NCI-H1048 (cell line): Measurements from ENCODE around the gene MRGPRD.
"Not testable (repeated sequence)": the region's sequence is repeated elsewhere in the genome, so short reads cannot be mapped to it uniquely, and the experiment has no call there.

ENCODE experiments used
- DNase-seq: peaks from one replicate; lab custom pipeline; 2025; lab: John Stamatoyannopoulos, UW

The MRGPRD gene

DNA sequence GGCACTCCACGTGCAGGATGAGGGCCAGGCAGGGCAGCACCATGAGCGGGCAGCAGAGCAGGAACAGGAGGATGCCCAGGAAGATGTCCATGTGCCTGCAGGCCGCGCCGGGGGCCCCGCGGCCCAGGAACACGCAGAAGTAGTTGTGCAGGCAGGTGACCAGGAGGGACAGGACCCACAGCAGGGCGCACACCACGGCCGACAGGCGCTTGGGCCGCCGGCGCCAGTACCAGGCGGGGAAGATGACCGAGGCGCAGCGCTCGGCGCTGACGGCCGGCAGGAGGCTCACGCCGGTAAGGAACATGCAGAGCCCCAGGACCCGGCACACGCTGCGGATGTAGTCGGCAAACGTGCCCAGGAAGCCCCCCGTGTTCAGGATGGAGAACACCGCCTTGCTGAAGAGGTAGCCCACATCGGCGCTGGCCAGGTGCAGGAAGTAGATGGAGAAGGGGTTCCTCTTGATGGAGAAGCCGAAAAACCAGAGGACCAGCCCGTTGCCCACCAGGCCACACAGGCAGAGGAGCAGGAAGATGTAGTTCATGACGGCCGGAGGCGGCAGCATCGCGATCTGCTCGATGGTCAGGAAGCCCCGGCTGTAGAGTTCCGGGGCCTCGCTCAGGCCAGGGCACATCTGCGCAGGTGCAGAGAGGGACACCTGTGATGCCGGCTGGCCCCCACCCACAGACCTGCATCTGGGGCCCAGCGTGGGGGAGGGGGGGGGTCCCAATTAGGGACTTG, 25.0 kb upstream of the MRGPRD start:
- no peak for DNase-seq

DNA sequence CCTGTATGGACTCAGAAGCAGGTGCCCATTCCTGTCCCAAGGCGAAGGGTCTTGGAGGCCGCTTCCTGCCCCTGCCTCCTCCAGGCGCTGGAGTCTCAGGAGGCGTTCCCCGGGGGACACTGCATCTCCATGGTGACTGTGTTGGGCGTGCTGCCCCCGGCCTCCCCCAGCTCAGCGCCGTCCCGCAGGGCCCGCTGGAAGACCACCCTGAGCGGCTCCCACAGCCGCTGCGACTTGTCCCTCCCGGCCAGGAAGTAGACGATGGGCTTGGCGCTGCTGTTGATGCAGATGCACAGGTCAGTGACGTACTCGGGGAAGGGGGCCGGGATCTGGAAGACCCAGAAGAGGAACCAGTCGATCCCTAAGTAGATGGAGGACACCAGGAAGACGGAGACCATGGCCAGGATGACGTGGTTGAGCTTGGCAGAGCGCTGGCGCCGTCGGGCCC, 24.4 kb upstream of the MRGPRD start:
- no peak for DNase-seq

DNA sequence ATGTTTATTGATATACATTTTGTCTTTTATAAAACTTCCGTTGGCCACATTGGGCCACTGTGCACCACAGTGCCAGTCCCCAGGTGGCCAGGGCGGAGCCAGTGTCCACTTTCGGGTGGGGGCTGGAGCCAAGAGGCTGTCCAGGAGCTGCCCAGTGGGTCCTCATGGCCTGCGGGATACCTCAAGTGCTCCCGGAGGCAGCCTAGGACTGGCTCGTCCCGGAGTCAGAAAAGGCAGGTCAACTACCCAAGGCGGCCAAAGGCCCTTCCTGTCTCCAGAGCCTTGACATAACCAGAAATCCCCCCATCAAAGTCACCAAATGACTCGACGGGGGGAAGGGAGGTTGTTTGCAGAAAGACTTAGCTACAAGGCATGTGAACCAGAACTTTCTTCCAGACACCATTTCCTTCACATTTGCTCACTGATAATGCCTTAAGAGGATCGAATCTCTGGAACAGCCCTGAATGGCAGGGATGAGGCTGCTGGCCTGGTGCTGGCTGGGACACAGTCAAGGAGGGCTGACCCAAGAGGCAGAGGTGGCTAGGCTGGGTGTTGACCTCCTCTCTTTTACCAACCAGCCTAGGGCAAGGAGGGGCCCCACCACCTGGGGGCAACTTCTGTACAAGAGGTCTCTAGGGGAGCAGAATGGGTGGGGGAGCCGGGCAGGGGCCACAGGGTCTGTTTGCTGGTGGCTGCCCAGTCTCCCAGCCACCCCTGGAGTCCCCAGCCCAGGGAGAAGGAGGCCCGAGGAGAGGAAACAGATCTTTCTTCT, 23.8 kb upstream of the MRGPRD start:
- no peak for DNase-seq

DNA sequence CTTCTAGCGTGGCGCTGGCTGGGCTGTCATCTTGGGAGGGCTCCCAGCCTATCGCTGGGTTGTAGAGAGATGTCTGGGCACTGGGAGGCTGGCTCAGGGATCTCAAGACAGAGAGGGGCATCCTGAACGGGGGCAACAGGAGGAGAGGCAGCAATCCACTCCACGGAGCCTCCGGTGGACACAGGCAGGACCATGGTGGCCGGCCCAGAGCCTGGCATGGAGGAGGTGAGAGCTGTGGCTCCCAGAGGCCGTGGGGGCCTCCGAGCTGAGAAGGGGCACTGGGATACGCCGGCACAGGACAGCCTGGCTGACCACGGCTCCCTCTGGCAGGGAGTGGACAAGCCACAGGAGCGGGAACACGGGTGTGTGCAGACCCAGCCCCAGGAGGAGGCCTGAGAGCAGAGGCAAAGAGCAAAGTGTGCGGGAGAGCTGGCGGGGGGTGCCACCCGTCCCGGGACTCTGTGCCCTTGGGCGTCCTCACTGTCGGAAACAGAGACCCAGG, 23.1 kb upstream of the MRGPRD start:
- DNase-seq, result no peak

DNA sequence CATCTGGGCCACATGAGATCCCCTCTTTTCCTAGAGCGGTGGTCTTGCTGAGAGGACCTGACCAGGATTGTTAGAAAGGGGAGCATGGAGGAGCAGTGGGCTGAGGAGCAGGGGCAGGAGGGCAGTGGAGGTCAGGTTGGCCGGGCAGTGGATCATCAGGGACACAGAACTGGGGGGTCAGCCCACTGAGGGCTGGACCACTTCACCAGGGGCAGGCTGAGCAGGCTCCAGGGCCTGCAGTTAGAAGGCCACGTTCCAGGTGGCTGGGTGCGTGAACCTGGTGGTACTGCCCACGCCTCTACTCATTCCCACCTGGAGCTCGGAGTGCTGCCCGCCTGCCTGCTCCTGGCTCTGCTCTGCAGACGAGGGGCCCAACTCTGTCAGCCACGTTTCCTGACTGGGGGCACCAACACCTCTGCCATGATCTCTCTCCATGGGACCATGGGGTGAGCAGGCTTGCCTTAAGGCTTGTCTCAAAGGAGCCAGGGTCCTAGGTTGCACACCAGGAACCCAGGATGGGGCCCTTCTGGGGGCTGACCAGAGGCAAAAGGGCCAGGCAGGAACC, 22.6 kb upstream of the MRGPRD start:
- no peak for DNase-seq

DNA sequence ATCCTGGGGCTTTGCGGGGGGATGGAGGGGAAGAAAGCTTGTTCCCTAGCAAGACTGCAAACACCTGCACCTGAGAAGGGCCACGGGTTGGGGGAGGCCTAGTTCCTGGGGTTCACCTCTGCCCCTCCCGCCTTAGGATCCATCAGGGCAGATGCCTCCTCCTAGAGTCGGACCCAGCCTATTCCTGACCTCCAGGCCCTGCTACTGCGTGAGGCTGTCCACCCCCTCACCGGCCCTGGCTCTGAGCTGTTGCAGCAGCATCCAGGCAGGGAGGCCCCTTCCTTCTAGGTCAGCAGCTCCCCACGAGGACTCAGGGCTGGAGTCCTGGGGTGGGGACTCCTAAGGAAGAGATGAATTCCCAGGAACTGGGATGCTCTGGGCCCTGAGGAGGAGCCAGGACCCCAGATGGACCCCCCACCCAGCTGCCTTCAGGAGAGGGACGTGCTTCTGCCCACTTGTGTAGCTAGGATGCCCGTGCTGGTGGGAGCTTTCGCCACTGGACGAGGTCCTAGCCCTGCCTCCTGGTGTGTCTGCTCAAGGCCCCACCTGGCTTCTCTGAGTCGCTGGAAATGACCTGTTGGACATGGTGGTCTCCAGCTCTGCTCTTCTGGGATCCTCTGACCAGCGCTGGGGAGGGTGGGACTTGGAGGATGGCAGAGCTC, 21.9 kb upstream of the MRGPRD start:
- DNase-seq, result no peak

DNA sequence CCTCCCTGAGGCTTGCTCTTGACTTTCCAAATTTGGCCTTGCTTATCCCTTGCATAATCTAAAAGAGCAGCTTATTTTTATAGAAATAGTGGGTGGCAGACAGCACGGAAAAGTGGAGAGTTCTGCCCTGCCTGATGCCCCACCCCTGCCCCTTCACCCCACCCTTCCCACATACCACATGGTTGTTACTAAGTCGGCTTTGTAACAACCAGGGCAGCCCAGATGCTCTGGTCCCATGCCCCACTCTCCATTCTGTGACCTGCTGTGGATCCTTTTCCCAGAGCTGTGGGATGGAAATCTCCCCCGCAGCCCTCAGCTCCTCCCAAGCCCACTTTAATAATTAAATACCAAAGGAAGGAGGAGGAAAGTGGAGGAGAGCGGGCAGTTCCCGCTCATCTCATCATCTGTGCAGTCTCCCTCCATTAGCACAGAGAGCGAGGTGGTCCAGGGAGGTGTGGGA, 21.4 kb upstream of the MRGPRD start:
- DNase-seq, result no peak

DNA sequence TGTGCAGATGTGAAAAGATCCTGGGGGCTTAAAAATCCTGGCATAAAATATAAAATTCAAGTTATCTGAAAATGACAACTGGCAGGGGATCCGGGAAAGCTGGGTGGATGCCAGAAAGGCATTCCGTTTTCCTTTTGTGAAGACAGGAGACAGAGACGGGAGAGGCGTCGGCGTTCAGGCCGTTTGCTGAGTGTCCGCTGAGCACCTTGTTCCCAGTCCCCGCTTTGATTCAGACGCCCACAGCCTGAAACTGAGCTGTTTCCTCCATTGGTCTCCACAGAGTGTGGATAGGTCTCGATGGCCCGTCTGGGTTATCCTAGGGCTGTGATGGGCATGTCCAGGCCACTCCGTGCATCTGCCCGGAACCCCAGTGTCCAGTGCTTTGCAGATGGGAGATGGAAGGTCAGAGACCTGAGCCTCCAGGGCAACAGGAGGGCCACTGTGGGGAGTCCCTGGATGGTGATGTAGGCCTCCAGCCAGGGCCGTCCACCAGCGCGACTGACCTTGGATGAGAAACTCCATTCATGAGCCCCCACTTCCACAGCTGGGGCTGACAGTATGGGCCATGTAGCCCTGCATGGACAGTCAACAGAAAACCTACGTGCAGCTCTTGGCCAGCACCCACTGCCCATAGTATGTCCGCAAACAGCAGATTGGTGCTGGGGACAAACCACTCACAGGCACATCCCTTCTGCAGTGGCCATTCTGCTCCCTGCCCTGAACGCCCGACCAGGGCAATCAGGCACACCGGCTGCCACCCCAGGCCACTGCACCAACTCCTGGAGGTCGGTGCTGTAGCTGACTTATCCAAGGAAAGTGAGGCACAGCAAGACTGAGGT, 20.7 kb upstream of the MRGPRD start:
- no peak for DNase-seq

DNA sequence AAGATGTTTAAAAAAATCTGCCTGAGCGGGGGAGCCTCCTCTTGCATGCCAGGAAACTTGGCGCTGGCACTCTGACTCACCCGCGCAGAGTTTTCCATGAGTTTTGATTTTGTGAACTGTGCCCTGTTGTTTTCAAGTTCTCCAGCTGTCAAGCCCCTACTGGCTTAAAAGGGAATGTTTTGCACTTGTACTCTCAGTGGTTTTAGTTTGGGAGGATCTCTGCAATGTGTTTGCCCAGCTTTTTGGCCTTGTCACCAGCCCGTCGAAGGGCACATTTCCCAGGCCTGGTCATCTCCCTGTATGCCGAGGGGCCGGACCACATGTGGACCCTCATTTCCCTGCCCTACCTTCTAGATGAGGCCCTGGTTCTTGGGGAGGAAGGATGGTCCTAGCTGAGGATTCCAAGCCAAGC, 20.1 kb upstream of the MRGPRD start:
- DNase-seq, result no peak

DNA sequence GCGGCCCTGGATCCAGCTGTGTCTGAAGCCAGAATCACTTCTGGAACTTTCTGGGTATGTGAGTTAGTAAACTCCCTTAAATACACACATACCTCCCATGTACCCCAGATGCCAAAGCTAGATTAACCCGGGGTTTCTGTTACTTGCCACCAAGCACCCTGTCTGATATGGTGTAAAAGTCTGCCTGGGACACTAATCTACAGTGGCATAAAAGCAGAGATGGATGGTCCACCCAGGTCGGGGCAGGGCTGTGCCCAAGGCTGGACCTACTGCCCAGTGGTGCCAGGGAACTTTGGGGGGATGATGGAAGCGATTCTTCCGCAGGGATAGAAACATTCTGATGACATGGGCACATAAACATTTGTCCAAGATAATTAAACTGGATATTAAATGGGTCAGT, 19.6 kb upstream of the MRGPRD start:
- DNase-seq, result no peak

DNA sequence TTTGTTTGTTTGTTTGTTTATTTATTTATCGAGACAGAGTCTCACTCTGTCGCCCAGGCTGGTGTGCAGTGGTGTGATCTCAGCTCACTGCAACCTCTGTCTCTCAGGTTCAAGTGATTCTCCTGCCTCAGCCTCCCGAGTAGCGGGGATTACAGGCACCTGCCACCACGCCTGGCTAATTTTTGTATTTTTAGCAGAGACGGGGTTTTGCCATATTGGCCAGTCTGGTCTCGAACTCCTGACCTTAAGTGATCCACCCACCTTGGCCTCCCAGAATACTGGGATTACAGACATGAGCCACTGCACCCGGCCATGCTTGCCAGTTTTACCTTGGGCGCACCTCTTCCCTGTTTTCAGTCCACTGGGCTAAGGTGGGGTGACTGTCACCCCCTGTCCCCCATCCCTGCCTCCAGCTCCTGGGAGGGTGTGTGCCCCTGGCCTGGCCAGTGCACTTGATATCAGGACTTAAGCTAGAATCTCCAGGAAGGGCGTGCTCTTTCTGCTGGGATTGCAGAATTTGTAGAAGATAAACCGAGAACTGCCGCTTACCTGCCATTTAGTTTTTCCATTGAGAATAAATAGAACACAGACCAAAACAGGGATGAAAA, 19.1 kb upstream of the MRGPRD start:
- DNase-seq, result not testable (repeated sequence)

DNA sequence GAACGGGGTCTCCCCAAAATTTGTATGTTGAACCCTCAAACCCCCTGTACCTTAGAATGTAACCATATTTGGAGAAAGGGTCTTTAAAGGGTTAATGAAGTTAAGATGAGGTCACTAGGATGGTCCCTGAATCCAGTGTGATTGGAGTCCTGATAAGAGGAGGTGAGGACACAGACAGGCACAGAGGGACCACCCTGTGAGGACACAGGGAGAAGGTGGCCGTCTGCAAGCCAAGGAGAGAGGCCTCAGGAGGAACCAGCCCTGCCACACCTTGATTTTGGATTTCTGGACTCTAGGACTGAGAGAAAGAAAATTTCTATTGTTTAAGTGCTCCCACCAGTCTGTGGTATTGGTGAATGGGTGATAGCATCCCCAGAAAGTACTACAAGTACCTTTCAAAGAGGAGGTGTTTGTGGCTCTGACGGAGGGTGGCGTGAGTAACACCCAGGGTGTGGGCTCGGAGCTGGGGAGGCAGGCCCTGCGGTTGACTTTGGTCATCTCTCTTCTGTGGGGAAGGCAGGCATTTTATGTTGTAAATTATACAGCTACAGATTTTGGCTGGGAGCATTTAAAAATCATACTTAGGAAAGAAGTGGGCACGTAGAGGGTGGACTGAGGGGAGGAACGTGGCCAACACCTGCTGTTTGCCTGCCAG, 18.4 kb upstream of the MRGPRD start:
- no peak for DNase-seq

DNA sequence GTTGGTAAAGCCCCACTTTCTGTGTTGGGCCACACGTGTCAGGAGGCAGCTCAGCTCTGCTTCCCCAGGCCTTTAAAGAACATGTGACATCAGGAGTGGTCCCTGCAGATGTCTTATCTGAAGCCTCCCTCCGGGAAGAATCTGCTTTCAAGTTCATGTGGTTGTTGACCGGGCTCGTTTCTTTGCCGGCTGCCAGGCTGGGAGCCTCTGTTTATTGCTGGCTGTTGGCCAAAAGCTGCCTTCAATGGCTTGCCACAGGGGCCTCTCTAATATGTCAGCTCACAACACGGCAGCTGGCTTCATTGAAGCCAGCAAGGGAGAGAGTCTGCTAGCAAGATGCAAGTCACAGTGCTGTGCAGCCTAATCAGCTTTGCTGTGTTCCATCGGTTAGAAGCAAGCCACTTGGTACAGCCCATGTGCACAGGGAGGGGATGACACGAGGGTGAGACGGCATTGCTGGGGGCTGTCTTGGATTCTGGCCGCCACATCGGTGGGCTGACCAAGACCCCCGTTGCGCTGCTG, 17.7 kb upstream of the MRGPRD start:
- DNase-seq, result no peak

DNA sequence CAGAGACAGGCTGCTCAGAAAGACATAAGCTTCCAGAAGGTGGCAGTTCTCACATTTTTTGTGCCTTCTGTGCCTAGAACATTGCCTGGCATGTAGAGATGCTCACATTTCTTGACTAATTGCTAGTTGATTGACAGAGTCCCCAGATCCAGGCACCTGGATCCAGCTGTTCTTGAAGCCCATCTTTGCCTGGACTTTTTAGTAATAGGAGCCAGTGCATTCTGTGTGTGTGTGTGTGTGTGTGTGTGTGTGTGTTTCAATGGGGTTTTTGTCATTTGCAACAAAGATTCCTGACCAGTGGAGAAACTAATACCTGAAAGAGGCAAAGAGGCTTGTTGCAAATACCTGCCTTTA, 17.2 kb upstream of the MRGPRD start:
- DNase-seq, result no peak

DNA sequence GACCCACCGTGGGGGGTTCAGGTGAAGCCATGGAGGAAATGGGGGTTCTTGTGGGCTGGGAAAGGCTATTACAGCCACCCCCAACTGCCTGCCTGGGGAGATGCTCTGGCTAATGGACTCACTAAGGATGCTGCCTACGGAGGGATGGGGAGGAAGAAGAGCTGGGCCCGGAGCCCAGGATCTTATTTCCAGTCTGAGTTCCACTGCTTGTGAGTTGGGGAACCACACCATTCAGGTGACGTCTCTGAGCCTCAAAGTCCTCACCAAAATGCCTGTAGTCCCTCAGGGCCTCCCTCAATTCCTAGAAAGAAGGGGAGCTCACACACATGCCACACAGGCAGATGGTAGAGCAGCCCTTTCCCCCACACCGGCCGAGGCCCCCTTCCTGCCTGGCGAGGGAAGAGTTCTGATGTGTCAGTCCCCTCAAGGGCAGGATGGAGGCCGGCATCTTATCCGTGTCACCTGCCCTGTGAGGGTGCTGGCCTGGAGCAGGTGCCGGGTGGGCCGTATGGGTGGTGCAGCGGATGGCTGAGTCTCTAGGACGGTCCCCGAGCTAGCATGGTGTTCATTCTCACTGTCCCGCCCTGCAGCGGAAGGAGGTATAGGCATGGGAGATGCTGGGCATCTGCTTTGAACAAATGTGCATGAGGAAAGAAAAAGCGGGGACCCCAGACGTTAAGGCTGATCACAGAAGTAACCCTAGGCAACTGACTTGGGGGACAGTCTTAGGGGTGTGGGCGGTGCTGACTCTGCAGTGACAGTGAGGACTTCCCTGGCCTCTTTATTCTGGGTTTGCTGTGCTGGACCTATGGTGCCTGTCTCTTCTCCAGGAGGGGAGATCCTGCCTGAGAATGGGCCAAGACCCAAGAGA, 16.6 kb upstream of the MRGPRD start:
- DNase-seq, result no peak

DNA sequence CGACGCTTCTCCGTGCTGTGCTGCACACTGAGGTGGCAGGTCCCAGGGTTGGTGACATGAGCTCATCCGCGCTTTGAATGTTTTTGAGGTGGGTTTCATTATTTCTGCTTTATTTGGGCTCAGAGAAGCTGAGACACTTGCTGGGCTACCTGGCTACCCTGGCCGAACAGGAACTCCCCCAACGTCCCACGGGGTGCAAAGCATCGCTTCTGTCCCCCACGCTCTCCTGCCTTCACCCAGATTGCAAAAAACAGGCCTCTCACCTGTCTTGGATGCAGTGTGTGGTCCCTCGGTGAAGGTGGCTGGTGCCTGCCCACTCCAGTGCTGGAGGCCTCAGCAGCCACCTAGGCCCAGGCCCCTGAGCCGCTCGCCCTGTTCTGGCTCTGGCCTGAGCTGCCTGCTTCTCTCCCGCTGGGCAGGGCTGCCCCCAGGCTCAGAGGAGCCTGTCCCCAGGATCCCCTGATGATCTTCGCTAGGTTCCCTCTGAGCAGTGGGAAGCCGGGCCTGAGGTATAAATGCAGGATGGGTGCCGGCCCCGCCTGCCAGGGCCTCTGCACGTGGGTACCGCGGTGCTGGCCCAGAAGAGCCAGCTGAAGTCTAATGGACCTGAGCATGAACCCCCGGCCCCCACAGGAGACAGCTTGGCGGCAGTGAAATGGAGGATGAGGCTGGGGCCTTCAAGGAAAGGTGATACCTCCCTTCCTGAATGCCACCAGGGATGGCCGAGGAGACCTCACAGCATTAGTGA, 15.8 kb upstream of the MRGPRD start:
- no peak for DNase-seq

DNA sequence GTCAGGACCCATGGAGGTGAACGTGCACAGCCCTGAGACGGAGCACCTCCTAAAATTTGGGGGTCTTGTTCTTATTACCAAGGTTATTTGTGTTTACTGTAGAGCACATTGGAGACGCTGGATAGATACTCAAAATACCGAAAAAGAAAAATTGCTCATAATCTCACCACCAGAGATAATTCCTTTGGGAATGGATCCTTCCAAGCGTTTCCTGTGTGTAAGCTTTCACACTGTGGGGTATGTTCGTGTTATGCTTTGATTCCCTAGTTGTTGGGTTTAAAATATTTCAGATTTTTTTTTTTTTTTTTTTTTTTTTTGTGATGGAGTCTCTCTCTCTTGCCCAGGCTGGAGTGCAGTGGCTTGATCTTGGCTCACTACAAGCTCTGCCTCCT, 14.1 kb upstream of the MRGPRD start:
- no peak for DNase-seq

DNA sequence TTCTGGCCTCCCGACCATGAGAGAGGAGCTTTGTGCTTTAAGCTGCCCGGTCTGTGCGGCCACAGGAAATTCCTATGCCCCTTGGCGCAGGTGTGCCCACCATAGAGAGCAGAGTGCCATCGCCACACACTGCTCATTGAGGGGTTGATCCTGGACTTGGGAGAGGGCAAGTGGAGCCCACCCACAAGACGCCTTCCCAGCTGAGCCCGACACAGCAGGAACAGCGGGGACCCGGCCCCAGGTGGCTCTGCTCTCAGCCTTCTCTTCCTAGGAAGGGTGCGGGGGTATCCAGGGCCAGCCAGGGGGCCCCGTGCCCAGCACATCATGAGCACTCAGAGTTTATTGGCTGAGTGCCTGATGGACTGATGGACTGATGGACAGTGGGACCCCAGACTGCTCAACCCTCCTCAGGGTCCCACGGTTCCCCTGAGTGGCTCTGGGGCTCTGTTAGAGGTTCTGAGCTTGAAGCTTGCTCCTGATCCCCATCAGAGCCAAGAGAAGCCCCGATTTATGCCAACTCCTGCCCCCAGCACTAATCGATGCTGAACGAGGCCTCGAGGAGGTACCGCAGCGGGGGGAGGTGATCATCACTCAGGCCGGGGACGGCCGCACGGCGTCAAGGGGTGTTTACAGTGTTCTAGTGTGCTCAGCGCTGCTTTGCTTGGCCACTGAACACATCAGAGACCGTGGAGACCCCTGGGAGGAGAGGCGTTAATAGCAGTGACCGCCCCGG, 13.5 kb upstream of the MRGPRD start:
- DNase-seq, result no peak
